Ascending aorta (tissue), 2 donors: ENCODE data around the gene TRIM14. TPM values are rescaled to one million over a fixed set of nuclear protein-coding genes. Genes with fewer than 3 reads are reported as not detected.
"Not testable (repeated sequence)": the region's sequence is repeated elsewhere in the genome, so short reads cannot be mapped to it uniquely, and the experiment has no call there.

Source experiments
- DNase-seq, 2 donors: peaks; one replicate each; pipeline ENCODE4 v3.0.0-alpha.2; 2019; ENCODE audit warnings: low spot score in 2 of 2
- H3K27ac ChIP-seq, 2 donors: fragments of 200-600 bp; sonication (generic); one replicate each; pipeline ENCODE4 v1.5.1; 2016 to 2017; ENCODE audit warnings: mild to moderate bottlenecking in 1 of 2
- H3K27me3 ChIP-seq: fragments of 200-600 bp; sonication (generic); one replicate; pipeline ENCODE4 v1.5.1; 2017
- H3K36me3 ChIP-seq, 2 donors: fragments of 200-600 bp; sonication (generic); one replicate each; pipeline ENCODE4 v1.5.1; 2016
- H3K4me1 ChIP-seq, 2 donors: fragments of 200-600 bp; sonication (generic); one replicate each; pipeline ENCODE4 v1.5.1; 2016 to 2017; ENCODE audit warnings: mild to moderate bottlenecking in 1 of 2
- H3K4me3 ChIP-seq, 2 donors: fragments of 200-600 bp; sonication (generic); one replicate each; pipeline ENCODE4 v1.5.1; 2016 to 2017; ENCODE audit warnings: mild to moderate bottlenecking in 1 of 2
- H3K9me3 ChIP-seq, 2 donors: fragments of 200-600 bp; sonication (generic); one replicate each; pipeline ENCODE4 v1.5.1; 2016
- CTCF ChIP-seq, 3 experiments: fragments of 200-600 bp in 2 of 3; fragments of 450-650 bp in 1 of 3; sonication (generic) in 2 of 3; IDR thresholded peaks; one replicate each; pipeline ENCODE4 v1.5.1; 2016 to 2019; ENCODE audit warnings: antibody characterized with exemption in 3 of 3, mild to moderate bottlenecking in 1 of 3, moderate library complexity in 1 of 3
- intact Hi-C: fragments of 100-400 bp; cut with DNase I; formaldehyde crosslinking; loops from one replicate; pipeline ENCODE4 v1.15.1; 2023
- total RNA-seq: library from RNA; depleted of rRNA; stranded (reverse); fragments of >200 nt; gene quantifications from one replicate; pipeline ENCODE4 v1.1.0, GENCODE V29; 2016

The TRIM14 gene
- total RNA-seq, 1 donor from 2014 or later = 16.1 TPM

- no peak for TF ChIP-seq CTCF (IDR thresholded peaks at IDR 0.05)
- H3K4me1 ChIP-seq = no peaks in the 10 kb centered on the region
- H3K27me3 ChIP-seq = no peaks in the 10 kb centered on the region
- intact Hi-C loops = no loop called here
- H3K4me3 ChIP-seq = no peak overlapping the region
- DNase-seq = no peak
- no peaks in the 10 kb centered on the region for H3K36me3 ChIP-seq
- no peaks in the 10 kb centered on the region for H3K9me3 ChIP-seq
- H3K27ac ChIP-seq = no peak overlapping the region
Observed at GRCh38 chr9:98095401-98095800, 23.6 kb downstream of the TRIM14 start.

- no peak for DNase-seq
- Histone ChIP-seq H3K4me3 (no peak overlapping the region), H3K9me3 (no peaks in the 10 kb centered on the region), H3K27ac (no peak overlapping the region), H3K4me1 (no peaks in the 10 kb centered on the region), H3K36me3 (no peaks in the 10 kb centered on the region), H3K27me3 (no peaks in the 10 kb centered on the region)
- intact Hi-C loops = no loop called here
- TF ChIP-seq CTCF (IDR thresholded peaks at IDR 0.05) = no peak
Observed at GRCh38 chr9:98094851-98095250, 24.2 kb downstream of the TRIM14 start.

GRCh38 chr9:98094316-98094715 is 24.7 kb downstream of the TRIM14 start:
- Histone ChIP-seq H3K27me3 (no peaks in the 10 kb centered on the region), H3K4me3 (no peak overlapping the region), H3K4me1 (no peaks in the 10 kb centered on the region), H3K36me3 (no peaks in the 10 kb centered on the region), H3K27ac (no peak overlapping the region), H3K9me3 (no peaks in the 10 kb centered on the region)
- DNase-seq = no peak
- TF ChIP-seq CTCF (IDR thresholded peaks at IDR 0.05) = no peak
- intact Hi-C loops = no loop called here

GRCh38 chr9:98092613-98092931 is 26.4 kb downstream of the TRIM14 start:
- Histone ChIP-seq H3K4me3 (peak overlapping the region in 1 of 2 donors; percentile 25), H3K9me3 (no peaks in the 10 kb centered on the region), H3K4me1 (peaks cover 0 to 3% of the 10 kb centered on the region in 2 donors), H3K36me3 (no peaks in the 10 kb centered on the region), H3K27ac (no peak overlapping the region), H3K27me3 (no peaks in the 10 kb centered on the region)
- TF ChIP-seq CTCF (IDR thresholded peaks at IDR 0.05) = no peak
- DNase-seq = no peak
- intact Hi-C loops = no loop called here

GRCh38 chr9:98091735-98092612 is 27.0 kb downstream of the TRIM14 start:
- Histone ChIP-seq H3K4me3 (peak overlapping the region in 1 of 2 donors; percentile 25), H3K9me3 (no peaks in the 10 kb centered on the region), H3K27ac (no peak overlapping the region), H3K36me3 (no peaks in the 10 kb centered on the region), H3K27me3 (no peaks in the 10 kb centered on the region), H3K4me1 (peaks cover 0 to 7% of the 10 kb centered on the region in 2 donors)
- TF ChIP-seq CTCF (IDR thresholded peaks at IDR 0.05) = no peak
- intact Hi-C loops = no loop called here
- DNase-seq = no peak

GRCh38 chr9:98090674-98091073 is 28.3 kb downstream of the TRIM14 start:
- intact Hi-C loops, DNase-seq: not testable (repeated sequence)

More at GRCh38 chr9:98090674-98091073, 28.3 kb downstream of the TRIM14 start:
- H3K9me3 ChIP-seq, H3K36me3 ChIP-seq, H3K4me3 ChIP-seq, H3K27ac ChIP-seq, H3K27me3 ChIP-seq, H3K4me1 ChIP-seq: not testable (repeated sequence)
